Kidney capillary endothelial cell (primary cell): ENCODE results near the gene SNX10.
A peak's percentile ranks its signal among the peaks of the same experiment; 100 is the strongest.

Experiments used
- DNase-seq: peaks from one replicate; pipeline ENCODE4 v3.0.0-alpha.2; 2018; ENCODE audit warnings: low spot score

Gene SNX10

DNA sequence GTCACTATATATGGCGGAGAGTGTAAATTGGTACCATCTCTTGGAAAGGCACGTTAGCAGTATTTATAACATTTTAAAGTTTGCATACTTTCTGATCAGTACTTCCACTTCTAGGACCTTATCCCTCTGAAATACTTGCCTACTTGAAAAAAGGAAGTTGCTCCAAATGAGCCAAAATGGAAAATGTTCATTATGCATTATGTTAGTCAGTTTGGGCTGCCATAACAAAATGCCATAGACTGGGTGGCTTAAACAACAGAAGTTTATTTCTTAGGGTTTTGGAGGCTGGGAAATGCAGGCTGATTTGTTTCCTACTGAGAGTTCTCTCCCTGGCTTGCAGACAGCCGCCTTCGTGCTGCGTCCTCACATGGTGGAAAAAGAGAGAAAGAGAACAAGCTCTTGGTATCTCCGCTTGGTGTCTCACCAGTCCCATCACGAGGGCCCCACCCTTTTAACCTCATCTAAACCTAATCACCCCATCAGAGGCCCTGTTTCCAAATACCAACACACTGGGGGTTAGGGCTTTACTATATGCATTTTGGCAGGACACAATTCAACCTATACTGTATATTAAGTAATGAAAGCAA lies 6.9 kb downstream of the SNX10 start:
- DNase-seq = no peak

DNA sequence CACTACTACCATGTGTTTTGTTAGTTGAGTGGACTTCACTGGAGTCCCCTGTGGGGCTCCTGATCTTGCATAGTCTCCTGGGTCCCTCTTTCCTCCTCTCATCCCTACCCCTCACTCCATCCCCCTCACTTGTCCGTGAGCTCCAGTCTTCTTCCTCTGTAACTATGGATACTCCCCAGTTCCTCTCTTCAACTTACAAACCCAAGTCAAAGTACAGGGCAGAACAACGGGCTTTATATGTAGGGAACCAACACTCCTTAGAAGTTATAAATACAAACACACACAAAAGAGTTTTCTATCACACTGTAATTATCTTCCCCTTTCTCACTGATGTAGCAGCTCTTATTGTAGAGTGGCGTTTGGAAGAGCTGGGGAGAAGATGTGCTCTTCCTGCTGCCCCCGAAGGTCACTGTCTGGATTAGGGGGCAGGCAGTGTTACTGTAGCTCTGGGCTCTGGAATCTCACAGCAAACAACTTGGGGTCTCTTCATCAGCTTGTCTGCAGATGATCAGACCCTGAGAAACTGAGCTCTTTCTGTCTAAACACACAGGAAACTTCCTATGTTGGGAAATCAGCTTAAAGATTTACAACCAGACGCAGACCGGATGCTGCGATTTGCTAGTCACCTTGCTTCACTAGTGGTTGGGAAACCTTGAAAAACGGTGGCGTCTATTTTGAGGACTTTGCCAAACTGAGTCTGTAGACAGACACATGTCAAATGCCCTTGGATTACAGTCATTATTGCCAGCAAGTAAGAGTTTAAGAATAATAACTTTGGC lies 13.6 kb downstream of the SNX10 start:
- DNase-seq = no peak

DNA sequence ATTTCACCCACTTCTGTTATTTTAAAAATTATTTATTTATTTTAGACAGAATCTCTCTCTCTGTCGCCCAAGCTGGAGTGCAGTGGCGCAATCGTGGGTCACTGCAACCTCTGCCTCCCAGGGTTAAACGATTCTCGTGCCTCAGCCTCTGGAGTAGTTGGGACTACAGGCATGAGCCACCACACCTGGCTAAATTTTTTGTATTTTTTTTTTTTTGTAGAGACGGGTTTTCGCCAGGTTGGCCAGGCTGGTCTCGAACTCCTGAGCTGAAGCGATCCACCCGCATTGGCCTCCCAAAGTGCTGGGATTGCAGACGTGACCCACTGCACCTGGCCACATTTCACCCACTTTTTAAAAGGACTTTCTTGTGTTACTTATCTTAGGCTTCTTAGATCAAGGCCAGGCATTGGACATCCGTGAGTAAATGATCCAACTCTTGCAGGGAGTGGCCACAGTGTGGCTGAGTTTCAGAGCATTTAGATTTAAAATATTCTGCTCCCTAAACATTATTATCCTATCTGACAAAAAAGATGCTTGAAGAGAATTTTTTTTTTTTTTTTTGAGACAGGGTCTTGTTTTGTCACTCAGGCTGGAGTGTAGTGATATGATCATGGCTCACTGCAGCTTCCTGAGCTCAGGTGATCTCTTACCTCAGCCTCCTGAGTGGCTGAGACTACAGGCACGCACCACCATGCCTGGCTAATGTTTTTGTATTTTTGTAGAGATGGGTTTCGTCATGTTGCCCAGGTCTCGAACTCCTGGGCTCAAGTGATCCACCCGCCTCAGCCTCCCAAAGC lies 14.4 kb downstream of the SNX10 start:
- no peak for DNase-seq

DNA sequence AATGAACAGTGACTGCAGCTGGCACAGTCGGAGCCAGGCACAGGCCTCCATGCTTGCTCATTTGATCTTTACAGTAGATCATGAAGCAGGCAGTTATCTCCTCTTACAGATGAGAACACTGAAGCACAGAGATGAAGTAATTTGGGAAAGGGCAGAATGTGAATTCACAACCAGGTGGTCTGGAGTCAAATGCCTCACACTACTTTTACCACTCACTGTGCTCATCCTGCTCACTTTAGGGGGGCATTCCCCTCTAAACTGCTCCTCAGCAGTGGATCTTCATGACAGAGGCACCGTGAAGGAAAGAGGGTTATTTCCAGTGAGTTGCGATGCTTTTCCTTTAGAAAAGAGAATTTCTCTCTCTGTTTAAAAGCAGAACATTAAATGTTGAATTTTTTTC lies 15.1 kb downstream of the SNX10 start:
- no peak for DNase-seq

DNA sequence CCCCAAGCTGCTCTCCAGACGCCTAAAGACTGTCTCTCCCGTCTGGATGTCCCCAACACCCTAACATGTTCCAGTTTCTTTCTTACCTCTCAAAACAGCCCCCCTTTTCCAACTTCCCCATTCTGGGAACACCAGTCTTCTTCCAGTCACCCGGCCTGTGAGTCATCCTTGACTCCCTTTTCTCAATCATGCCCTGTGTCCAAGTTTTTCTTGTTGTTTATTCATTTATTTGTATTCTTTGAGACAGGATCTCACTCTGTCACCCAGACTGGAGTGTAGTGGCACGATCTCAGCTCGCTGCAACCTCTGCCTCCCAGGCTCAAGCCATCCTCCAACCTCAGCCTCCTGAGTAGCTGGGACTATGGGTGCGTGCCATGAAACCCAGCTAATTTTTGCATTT lies 15.6 kb downstream of the SNX10 start:
- no peak for DNase-seq

DNA sequence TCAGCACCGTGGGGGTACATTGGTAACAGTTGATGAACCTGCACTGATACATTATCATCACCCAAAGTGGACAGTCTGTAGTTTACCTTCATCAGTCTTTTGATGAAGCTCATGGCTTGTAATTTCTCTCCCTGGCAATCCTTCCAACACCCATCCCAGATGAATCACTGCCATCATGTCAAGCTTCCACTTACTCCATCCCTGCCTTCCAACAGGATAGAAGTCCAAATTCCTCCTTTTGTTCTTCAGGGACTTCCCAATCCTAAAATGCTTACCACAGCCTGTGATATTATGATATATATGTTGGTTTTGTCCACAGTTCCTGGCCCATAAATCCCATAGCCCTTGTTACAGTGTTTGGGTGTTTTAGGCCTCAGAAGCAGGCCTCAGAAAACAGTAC lies 16.1 kb downstream of the SNX10 start:
- DNase-seq = no peak

DNA sequence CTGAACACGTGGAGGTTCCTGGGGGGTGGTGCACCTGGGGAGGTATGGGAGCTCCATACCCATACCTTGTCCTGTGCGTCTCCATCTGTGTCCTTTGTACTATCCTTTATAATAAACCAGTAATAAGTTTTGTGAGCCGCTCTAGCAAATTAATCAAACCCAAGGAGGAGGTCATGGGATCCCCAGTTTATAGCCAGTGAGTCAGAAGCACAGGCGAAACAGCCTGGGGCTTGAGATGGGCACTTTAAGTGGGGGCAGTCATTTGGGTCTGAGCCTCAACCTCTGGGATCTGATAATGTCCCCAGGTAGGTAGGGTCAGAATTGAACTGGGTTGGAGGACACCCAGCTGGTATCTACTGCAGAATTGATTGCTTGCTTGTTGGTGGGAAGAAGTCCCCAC lies 16.9 kb downstream of the SNX10 start:
- no peak for DNase-seq

DNA sequence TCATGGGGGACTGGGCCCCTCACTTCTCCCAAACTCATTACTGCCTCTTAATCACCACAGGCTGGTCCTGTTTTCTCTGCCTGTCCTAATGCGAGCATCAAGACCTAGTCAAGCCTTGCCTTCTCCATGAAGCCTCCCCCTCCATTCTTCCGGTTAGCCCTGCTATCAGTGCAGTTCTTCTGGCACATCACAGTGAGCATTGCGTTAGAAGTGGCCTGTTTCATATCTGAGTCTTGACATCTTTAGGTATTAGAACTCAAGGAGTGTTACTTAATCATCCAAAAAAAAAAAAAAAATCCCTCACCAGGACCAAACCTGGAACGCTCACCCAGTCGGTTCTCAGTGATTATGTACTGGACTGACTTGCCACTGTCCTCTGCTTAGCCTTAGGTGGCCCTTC lies 17.4 kb downstream of the SNX10 start:
- DNase-seq = no peak

DNA sequence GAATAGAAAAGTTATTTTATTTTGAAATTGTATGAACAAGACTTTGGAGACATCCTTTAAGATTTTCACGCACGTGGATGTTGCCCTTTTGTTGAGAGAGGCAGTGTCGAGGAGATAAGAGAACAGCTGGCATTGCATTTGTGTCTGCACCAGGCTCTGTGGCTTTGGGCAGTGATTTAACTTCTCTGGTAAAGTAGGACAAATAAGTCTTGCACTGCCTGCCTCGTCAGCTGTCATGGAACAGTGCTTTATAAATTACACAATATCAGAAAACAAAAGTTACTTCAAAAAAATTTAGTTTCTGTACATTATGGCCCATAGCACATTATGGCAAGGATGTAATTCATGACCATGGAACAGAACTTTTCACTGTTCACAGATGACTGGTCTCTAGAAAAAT lies 20.1 kb downstream of the SNX10 start:
- no peak for DNase-seq

DNA sequence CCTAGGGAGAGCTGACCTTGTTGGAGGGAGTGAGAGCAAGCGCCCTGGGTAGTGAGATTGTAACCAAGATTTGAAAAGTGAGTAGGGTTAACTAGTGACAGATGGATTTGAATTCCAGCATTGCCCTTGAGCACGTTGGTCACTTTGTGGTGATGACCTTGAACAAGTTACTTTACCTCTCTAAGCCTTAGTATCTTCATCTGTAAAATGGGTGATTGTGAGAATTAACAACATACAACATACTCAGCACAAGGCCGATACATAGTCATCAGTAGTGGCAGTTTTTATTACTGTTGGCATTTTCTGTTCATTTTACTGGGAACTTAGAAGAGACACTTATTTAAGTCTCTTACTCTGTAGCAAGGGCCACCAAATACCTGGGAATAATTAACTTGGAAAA lies 25.5 kb downstream of the SNX10 start:
- DNase-seq = no peak

DNA sequence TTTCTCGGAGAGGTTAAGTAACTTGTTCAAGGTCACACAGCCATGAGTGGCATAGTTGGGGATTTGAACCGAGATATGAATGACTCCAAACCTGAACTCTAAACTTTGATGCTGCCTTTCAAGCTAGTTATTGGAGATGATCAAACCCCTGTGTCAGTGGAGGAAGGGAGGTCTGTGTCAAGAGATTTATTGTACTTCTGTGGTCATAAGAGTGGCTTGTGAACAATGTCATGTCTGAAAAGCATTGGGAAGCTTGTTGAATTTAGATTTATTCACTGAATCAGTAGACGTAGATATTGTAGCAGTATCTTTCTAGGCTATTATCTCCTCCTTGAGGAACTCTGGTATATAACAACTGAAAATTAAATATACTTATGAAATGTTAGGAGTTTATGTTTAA lies 27.3 kb downstream of the SNX10 start:
- no peak for DNase-seq

DNA sequence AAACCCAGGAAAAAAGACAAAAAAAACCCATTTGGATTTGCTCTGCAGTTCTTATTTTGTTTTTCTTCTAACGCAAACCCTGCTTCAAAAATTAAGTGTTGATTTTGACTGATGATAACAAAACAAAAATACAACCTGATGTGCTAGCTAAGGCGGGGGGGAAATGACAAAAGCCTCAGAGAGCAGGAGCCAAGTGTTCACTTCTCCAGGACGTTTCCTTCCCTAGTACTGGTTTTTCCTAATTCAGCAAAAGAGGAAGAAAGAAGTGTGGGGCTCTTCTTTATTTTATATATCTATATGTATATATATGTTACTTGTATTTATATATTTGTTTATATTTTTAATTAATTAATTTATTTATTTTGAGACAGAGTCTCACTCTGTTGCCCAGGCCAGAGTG lies 28.0 kb downstream of the SNX10 start:
- no peak for DNase-seq

DNA sequence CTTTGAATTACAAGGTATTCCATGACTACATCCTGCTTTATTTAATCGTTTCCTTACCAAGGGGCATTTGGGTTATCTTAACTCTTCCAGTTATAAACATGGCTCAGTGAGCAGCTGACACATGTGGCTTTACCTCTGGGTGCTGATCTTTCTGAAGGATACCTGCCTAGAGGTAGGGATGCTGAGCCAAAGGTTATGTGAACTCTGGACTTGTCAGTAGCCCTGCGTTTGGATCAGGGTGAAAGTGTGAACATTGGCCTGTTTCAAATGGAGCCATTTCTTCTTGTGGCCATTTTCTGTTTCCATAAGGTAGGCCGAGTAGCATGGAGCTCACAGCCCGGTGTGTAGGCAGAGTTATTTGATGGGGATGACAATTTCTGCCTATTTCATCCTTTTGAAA lies 29.2 kb downstream of the SNX10 start:
- no peak for DNase-seq

DNA sequence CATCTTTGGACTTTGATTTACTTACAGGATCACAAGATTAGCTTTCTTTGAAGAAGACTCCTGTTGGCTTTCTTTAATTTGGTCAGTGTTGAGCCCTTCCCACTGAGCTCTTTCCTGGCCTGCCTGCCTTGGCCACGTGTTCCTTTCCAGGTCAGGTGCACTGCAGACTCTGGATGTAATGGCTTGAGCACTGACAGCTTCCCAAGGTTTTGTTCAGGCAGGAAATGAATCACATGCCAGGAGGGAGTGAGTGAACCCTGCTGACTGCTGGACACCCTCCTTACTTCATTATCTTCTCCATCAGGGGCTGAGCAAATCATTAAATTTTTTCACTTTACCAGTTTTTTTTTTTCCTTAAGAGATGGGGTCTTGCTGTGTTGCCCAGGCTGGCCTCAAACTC lies 29.8 kb downstream of the SNX10 start:
- peak; percentile 40 for DNase-seq

DNA sequence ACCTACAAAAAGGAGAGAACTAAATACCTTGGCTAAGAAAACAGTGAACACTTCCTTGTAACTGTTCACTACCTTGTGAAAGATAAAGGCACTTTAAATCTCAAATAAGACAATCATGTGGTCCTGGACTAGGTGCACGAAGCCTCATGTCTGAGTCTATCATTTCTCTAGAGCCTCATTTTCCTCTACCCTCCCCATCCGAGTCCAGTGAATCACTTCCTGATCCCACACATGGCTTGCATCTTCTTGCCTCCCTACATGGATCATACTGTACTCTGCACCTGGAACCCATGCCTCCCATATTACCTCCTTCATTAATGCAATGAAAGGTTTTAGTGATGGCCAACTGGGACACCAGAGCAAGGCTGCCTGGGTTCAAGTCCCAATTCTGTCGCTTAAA lies 34.5 kb downstream of the SNX10 start:
- DNase-seq = peak; percentile 23

DNA sequence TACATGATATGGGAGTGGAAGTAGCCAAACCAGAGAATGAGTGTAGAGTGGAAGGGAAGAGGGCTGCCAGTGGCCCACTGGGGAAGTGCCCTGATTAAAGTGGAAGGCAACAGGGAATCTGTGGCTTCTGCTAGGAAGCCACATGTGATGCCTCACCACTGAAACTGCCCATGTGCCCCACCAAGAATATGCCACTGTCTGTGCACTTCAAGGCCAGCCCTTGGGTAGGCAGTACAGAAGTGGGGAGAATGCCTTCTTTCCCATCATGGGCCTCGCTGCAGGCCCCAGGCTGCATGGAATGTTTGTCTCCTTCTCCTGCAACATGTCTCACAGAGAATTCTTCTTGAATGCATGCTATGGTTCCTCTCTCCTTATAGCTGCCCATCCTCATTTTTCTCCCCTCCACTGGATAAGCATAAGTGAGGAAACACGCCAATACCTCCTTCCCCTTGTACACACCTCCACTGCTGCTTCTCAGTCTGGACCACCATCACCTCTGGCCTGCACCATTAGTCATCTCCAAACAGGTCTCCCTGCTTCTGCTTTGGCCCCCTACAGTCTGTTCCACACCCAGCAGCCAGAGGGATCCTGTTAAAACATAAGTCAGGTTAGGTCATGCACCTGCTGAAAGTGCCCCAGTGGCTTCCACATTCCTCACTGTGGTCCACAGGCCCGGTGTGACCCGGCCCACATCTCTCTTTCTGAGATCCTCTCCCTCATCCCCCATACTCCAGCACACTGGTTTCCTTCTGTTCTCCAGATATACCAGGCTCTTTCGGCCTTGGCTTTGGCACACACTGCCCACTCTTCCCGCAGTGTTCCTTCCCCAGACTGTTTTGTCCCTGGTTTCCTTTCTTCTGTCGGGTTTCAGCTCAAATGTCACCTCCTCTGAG lies 37.1 kb downstream of the SNX10 start:
- DNase-seq = no peak

DNA sequence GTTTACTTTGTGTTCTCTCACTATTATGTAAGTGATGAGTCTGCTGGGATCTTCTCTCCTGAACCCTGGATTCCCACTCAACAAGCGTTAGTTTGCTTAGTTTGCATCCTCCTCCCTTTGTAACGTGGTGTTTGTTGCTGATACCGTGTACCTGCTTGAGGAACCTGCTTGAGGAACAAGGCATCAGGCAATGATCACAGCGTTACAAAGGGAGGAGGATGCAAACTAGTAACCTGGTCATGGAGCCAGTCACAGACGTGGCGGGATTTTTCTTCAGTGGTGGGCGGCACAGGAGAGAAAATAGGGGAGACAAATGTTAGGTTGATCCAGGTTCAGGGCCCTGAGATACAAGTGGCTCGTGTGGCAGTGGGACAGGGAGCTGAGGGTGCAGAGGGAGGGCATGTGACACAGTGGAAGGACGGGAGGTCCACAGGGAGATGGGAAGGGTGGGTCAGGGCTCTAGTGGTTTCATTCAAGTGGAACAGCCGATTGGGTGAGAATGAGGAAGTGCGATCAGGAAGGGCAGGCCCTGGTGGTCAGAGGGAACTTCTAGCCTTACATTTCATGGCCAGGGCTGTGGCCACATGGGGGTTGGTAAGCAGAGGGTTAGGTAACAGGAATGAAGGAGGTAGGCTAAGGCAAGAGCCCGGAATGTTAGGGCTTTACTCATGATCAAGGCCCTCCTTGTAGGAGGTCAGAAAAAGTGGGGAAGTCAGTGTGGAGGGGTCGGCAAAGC lies 38.0 kb downstream of the SNX10 start:
- DNase-seq = no peak

DNA sequence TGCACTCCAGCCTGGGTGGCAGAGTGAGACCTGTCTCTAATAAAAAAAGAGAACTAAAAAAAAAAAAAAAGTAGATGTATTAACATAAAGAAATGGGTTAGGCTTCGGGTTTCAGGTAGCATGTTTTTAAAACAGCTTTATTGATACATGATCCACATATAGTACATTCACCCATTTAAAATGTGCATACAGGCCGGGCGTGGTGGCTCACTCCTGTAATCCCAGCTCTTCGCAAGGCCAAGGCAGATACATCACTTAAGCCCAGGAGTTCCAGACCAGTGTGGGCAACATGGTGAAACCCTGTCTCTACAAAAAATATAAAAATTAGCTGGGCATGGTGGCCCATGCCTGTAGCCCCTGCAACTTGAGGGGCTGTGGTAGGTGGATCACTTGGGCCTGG lies 39.5 kb downstream of the SNX10 start:
- no peak for DNase-seq

DNA sequence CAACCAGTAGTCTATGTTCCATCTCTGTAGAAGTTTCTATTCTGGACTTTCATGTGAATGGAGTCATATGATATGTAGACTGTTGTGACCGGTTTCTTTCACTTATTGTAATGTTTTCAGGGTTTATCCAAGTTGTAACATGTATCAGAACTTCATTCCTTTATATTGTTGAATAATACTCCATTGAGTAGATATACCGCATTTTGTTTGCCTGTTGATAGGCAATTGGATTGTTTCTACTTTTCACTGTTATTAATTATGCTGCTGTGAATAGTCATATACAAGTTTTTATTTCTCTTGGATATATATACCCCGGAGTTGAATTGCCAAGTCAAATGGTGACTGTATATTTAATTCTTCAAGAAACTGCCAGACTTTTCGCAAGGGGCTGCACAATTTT lies 40.1 kb downstream of the SNX10 start:
- DNase-seq = no peak

DNA sequence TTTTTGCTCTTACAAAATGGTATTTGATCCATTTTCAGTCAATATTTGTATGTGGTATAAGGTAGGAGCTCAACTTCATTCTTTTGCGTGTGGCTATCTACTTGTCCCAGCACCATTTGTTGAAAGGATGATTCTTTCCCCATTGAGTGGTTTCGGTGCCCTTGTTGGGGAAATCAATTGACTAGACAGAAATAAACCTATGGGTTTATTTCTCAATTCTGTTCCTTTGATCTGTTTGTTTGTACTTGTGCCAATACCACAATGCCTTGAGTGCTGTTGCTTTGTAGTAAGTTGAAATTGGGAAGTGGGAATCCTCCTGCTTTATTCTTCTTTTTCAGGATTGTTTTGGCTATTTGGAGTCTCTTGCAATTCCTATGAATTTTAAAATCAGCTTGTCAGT lies 41.0 kb downstream of the SNX10 start:
- no peak for DNase-seq

DNA sequence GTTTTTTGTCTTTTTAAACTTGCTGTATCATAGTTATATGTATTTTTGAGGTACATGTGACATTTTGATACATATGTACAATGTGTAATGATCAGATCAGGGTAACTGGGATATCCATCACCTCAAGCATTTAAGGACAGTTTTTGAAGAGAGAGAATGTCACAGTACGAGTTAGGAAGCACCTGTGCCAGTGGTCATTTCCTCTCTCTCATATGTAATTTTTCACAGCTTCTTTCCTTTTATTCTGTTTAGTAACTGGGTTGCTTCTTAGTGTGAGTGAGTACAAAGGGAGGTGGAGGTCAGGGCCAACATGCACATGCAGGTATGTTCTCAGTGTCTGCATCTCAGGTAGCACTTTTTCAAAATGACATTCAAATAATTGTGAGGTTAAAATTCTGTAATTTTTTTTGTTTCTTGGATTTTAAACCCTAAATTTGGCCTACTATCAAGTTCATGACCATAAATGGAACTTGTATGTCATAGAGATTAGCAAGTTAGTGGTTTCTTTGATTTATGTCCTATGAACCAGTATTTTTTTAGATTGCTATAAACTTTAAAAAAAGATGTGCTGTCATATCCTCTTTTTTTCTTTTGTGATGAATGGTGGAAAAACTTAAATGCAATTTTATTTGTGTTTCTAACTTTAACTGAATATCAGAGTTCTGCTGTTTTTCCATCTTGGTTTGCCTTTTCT lies 42.7 kb downstream of the SNX10 start:
- DNase-seq = no peak
